GM18873 (cell line): ENCODE results near the gene ACHE.
"Not testable (repeated sequence)": the region's sequence is repeated elsewhere in the genome, so short reads cannot be mapped to it uniquely, and the experiment has no call there.

Experiments
- ATAC-seq: cut with Tn5 transposase; IDR thresholded peaks from one replicate; pipeline ENCODE4 v1.9.1; 2021; ENCODE audit warnings: mild to moderate bottlenecking, moderate library complexity, moderate number of reproducible peaks; ENCODE audit not compliant: unreplicated experiment, low FRiP score

Gene ACHE

GRCh38 chr7:100895701-100895955 lies at the start of gene ACHE:
ACHE (minus strand) TSS chr7:100895888; CDS start chr7:100894232, 1,656 bp downstream.
- ATAC-seq: no peak

GRCh38 chr7:100944138-100944537 lies 48.5 kb upstream of the ACHE start:
- ATAC-seq: no peak

- no peak for ATAC-seq
Observed at GRCh38 chr7:100943693-100944092, 48.0 kb upstream of the ACHE start.

GRCh38 chr7:100942045-100942774 lies 46.5 kb upstream of the ACHE start:
- no peak for ATAC-seq

GRCh38 chr7:100936167-100936566 lies 40.5 kb upstream of the ACHE start:
- ATAC-seq: not testable (repeated sequence)

GRCh38 chr7:100935381-100935780 lies 39.7 kb upstream of the ACHE start:
- ATAC-seq: not testable (repeated sequence)

- no peak for ATAC-seq
Observed at GRCh38 chr7:100933734-100934133, 38.0 kb upstream of the ACHE start.

GRCh38 chr7:100929808-100930174 lies 34.1 kb upstream of the ACHE start:
- ATAC-seq: no peak

- ATAC-seq: not testable (repeated sequence)
Observed at GRCh38 chr7:100923616-100924015, 27.9 kb upstream of the ACHE start.

GRCh38 chr7:100921039-100921438 lies 25.4 kb upstream of the ACHE start:
- no peak for ATAC-seq

- not testable (repeated sequence) for ATAC-seq
Observed at GRCh38 chr7:100919779-100920437, 24.2 kb upstream of the ACHE start.

- not testable (repeated sequence) for ATAC-seq
Observed at GRCh38 chr7:100919335-100919734, 23.6 kb upstream of the ACHE start.

- ATAC-seq: no peak
Observed at GRCh38 chr7:100914879-100915447, 19.3 kb upstream of the ACHE start.

GRCh38 chr7:100914208-100914878 lies 18.7 kb upstream of the ACHE start:
- ATAC-seq: no peak

- ATAC-seq: no peak
Observed at GRCh38 chr7:100911484-100911883, 15.8 kb upstream of the ACHE start.

- not testable (repeated sequence) for ATAC-seq
Observed at GRCh38 chr7:100910443-100910842, 14.8 kb upstream of the ACHE start.

GRCh38 chr7:100908512-100908911 lies 12.8 kb upstream of the ACHE start:
- ATAC-seq: no peak

- ATAC-seq: no peak
Observed at GRCh38 chr7:100902638-100903037, 7.0 kb upstream of the ACHE start.

GRCh38 chr7:100901921-100902332 lies 6.2 kb upstream of the ACHE start:
- ATAC-seq: no peak

- ATAC-seq: no peak
Observed at GRCh38 chr7:100900978-100901377, 5.3 kb upstream of the ACHE start.

GRCh38 chr7:100899432-100899831 lies 3.7 kb upstream of the ACHE start:
- no peak for ATAC-seq
